Suppressor macrophage treated with lipopolysaccharide for 1 hour (primary cell): ENCODE results near the gene CLCA4.
"Not testable (repeated sequence)": the region's sequence is repeated elsewhere in the genome, so short reads cannot be mapped to it uniquely, and the experiment has no call there.

ENCODE experiments used
- DNase-seq, 3 donors: peaks; one replicate each; pipeline ENCODE4 v3.0.0-alpha.2; 2020 to 2022

Gene CLCA4

GRCh38 chr1:86537928-86538695 is 8.8 kb upstream of the CLCA4 start:
- DNase-seq: no peak

- DNase-seq: no peak
Measured at GRCh38 chr1:86538775-86539174, 8.1 kb upstream of the CLCA4 start.

- no peak for DNase-seq
Measured at GRCh38 chr1:86541859-86542258, 5.0 kb upstream of the CLCA4 start.

DNA sequence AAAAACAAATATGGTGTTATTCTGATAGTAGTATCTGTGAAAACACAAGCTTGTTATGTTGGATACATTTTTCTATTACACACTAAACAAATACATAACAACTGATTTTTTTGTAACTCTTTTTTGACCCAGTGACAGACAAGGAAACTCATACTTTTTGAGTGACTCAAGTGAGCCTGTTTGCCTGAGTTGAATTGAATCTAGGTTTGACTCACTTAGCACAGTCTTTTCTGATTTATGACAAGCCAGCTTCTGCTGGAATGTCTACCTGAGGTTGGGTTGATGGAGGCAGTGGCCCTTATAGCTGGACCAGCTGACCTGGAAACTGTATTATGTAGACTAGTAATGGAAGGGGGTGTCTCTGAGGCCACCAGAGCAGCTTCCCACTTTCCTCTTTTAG is 4.2 kb upstream of the CLCA4 start:
- DNase-seq: no peak

DNA sequence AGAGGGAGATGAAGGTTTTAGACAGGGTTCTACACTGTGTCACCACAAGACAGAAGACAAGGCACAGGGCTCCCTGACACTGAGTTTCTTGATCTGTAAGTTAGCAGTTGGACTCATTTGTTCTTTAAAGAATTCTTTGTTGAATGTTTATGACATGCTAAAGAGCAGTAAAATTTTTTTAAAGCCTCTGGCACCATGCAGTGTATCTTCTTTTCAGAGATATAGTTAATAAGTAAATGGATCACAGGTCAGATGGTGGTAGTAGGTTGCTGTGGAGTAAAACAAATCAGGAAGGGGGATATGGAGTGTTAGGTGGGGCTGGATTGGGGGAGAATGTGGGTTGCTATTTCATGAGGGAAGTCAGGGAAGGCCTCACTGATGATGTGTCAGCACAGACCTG is 2.0 kb downstream of the CLCA4 start:
- DNase-seq: no peak

DNA sequence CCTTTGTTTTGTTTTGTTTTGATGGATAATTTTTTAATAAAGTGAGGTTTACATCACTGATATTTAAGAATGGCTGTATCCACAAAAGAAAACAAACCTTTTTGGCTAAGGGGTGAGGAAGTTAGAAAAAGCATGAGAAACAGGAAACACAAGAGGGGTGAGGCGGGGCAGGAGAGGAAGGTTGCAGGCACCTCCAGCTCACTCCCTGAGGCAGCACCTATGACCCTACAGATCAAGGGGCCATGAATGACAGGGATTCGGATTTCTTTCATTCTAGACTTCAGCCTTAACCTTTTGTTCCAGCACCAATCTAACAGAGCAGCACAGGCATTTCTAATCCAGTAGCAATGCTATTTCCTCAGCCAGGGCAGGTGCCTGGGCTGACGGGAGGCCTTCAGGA is 4.4 kb downstream of the CLCA4 start:
- DNase-seq: no peak

- no peak for DNase-seq
Measured at GRCh38 chr1:86552376-86552775, 5.5 kb downstream of the CLCA4 start.

DNA sequence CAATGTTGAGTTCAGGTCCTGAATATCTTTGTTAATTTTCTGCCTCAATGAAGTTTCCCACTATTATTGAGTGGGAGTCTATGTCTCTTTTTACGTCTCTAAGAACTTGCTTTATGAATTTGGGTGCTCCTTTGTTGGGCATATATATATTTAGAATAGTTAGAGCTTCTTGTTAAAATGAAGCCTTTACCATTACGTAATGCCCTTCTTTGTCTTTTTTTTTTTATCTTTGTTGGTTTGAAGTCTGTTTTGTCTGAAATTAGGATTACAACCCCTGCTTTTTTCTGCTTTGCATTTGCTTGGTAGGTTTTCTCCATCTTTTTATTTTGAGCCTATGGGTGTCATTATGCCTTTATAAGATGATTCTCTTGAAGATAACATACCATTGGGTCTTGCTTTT is 10.9 kb downstream of the CLCA4 start:
- no peak for DNase-seq

DNA sequence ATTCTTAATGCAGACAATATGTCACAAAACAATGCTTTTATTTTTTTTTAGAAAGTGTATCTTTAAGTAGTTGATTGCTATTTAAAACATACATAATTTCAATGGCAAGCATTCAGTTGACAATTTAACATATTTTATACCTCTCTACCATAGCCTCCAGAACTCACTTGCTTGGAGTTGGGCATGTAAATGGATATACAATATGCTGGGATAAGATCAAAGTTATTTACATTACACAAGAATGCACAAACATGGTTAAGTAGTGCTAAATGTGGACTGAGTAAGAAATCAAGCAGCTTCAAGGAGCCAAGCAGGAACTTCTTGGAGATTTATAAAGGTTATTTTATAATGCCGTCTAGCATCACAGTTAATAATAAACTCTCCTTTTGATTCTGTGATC is 17.0 kb downstream of the CLCA4 start:
- no peak for DNase-seq

DNA sequence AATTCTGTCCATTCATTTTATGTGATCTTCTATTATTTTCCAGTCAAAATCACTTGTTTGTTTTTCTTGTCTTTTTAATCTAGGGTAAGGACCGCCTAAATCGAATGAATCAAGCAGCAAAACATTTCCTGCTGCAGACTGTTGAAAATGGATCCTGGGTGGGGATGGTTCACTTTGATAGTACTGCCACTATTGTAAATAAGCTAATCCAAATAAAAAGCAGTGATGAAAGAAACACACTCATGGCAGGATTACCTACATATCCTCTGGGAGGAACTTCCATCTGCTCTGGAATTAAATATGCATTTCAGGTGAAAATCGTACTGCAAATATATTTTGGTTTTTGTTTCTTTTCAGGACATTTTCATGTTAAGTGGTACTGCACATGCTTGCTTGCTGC is 20.5 kb downstream of the CLCA4 start:
- DNase-seq: no peak

DNA sequence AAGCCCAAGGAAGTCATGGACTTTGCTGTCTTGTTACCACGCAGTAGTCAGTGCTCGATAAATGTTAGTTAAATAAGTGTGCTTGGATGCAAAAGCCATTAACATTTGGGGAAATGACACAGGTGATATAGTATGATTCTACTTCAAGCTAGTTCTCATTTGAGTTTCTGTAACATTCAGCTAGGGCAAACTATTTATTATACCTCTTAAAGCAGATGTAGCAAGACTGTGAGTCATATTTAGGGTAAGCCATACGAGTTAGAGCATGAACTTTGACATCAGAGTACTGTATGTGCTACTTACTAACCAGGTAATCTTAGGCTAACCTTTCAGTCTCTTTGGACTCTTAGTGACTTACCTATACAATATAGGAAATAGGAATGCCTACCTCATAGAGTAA is 21.0 kb downstream of the CLCA4 start:
- no peak for DNase-seq

- DNase-seq: no peak
Measured at GRCh38 chr1:86573763-86574484, 27.0 kb downstream of the CLCA4 start.

DNA sequence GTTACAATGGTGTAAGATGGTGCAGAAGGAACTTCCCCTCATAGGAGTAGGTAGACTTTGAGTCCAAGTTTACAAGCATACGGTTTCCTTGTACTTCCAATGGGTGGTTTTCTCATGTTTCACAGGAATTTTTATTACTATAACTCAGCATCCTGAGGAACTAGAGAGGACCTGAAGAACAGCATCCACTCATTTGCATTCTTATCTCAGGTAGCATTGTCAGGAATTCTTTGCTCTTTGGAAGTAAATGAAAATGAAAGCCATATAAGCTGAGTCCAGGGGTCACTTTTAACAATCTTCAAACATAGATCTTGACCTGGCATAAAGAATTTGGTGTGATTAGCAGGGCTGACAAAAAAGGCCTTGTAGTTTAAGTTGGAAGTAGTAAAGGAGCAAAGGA is 34.4 kb downstream of the CLCA4 start:
- no peak for DNase-seq

- DNase-seq: no peak
Measured at GRCh38 chr1:86582161-86582560, 35.3 kb downstream of the CLCA4 start.

- no peak for DNase-seq
Measured at GRCh38 chr1:86583032-86583431, 36.2 kb downstream of the CLCA4 start.

DNA sequence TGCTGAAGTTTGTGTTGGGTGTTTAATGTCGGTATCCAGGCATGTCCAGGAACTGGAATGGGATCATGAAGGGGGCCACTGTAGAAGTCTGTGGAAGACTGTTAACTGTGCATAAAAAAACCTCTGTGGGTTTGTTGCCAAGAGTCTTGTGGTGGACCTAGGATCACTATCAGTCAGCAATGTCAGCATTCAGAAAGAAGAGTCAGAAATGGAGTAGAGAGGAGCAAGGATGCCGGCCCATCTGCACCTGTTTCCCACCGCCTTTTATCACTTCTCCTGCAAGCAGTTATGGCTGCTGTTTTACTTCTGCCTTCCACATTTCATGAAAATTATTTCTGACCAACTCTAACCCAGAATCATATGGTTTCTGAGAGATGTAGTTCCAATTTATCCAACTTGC is 36.7 kb downstream of the CLCA4 start:
- DNase-seq: no peak

DNA sequence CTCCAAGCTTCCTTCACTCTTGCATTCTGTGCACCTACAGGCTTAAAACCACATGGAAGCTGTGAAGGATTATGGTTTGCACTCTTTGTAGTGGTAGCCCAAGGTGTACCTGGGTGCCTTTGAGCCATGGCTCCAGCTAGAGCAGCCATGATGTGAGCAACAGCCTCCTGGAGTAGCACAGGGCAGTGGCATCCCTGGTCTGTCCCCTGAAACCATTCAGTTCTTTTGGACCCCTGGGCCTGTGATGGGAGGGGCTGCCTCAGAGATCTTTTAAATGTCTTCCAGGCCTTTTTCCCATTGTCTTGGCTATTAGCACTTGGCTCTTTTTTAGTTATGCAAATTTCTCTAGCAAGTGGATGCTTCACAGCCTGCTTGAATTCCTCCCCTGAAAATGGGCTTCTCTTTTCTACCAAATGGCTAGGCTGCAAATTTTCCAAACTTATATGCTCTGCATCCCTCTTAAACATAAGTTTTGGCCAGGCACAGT is 47.4 kb downstream of the CLCA4 start:
- no peak for DNase-seq

- no peak for DNase-seq
Measured at GRCh38 chr1:86596224-86596623, 49.3 kb downstream of the CLCA4 start.

DNA sequence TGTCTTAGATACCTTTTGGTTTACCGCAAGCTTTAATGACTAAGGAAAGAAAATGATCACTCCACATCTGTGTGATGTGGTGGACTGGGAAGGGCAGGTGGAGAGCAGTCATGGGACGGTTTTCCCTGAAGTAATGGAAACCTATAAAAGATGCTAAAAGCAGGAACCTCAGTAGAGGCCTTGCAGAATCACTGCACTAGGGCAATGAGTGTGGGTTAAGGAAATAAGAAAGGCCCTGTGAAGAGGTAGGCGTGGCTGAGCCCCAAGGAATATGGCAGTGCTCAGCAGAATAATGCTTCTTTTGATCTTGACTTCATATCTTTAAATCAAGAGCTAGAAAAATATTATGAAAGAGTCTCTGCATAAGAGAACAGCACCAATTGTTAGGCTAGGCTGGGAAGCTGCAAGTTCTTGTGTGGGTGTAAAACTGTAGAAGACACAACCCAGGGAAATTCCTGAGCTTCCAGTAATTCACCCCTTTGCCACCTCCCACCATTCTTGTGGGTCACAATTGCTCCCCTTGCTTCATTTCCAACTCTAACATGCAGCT is 49.9 kb downstream of the CLCA4 start:
- peak in 2 of 3 donors; percentile 4 to 13 for DNase-seq

DNA sequence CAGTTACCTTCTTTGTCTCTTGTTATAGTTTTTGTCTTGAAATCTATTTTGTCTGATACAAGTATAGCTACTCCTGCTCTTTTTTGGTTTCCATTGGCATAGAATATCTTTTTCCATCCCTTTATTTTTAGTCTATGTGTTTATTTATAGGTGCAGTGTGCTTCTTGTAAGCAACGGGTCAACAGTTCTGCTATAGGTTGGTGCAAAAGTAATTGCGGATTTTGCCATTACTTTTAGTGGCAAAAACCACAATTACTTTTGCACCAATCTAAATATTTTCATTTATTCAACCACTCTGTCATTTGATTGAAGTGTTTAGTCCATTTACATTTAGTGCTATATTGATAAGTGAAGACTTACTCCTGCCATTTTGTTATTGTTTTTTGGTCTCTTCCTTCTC is 59.2 kb downstream of the CLCA4 start:
- not testable (repeated sequence) for DNase-seq

- DNase-seq: no peak
Measured at GRCh38 chr1:86616433-86616832, 69.6 kb downstream of the CLCA4 start.

DNA sequence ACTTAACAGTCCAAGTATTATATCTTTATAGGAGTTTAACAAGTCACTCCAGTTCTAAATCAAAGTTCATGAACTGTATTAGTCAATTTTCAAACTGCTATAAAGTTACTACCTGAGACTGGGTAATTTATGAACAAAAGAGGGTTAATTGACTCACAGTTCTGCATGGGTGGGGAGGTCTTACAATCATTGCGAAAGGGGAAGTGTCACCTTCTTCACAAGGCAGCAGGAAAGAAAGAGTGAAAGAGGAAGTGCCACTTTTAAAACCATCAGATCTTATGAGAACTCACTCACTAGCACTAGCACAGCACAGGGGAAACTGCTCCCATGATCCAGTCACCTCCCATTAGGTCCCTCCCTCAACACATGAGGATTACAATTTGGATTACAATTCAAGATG is 70.0 kb downstream of the CLCA4 start:
- DNase-seq: peak; percentile 31 to 58 (median 54)

DNA sequence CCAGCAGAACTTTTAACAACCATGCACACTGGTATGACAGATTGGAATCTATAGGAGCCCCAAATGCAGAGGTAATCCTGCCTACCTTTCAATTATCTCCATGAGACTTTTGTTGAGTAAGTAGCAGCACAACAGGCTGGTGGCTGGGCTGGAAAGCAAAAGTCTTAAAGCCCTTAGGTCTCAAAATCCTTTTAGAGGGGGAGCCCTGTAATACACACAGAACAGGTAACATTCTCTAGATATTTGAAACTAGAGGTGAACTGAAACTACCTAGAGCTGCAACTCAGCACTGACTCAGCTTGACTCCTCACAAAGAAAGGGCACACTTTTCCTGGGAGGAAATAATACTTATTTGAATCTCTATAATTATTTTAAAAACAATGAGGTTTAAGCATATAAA is 71.5 kb downstream of the CLCA4 start:
- no peak for DNase-seq

DNA sequence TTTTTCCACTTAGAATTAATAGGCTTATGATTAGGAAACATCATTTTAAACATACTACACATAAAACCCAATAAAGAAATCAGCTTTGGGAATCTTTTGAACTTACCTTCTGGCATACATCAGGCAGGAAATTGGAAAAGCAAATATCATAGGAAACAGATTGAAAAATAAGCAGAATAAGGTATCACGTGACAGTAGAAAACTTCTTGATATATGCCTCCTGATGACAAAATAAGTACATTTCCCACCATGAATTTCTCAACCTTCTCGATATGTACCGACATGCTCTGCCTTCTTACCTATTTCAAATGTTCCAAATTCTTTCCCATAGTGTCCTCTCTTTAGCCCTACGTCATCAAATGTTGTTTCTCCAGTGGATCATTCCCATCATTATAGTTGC is 72.4 kb downstream of the CLCA4 start:
- no peak for DNase-seq
